Measurements from ENCODE around the gene DDAH2.

The DDAH2 gene

GRCh38 chr6:31729979-31730630 lies 1.0 kb upstream of the DDAH2 start:
- DNase-seq = no peak

DNA sequence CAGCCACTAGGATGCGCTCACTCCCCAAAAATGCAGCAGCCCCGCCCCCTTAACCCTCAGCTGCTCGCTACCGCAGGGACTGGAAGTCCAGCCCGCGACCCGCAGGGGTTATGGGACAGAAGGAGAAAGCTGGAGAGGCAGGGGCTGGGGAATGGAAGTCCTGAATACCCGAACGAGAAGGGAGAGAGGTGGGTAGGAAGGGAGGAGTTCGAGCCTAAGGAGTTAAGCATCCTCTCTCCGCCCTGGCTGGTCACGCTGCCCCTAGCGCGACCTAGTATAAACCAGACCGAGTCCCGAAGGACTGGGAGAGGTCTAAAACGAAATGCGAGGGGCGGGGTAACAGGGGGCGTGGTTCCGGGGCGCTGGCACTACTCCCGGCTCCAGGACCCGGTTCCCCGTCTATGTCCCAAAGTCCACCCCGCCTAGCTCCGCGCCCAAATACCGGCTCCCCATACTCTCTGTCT lies 448 bp upstream of the DDAH2 start:
- DNase-seq = no peak

GRCh38 chr6:31727717-31728671 lies 1.1 kb downstream of the DDAH2 start:
- DNase-seq = no peak

- DNase-seq = no peak
Observed at GRCh38 chr6:31727034-31727716, 1.9 kb downstream of the DDAH2 start.

DNA sequence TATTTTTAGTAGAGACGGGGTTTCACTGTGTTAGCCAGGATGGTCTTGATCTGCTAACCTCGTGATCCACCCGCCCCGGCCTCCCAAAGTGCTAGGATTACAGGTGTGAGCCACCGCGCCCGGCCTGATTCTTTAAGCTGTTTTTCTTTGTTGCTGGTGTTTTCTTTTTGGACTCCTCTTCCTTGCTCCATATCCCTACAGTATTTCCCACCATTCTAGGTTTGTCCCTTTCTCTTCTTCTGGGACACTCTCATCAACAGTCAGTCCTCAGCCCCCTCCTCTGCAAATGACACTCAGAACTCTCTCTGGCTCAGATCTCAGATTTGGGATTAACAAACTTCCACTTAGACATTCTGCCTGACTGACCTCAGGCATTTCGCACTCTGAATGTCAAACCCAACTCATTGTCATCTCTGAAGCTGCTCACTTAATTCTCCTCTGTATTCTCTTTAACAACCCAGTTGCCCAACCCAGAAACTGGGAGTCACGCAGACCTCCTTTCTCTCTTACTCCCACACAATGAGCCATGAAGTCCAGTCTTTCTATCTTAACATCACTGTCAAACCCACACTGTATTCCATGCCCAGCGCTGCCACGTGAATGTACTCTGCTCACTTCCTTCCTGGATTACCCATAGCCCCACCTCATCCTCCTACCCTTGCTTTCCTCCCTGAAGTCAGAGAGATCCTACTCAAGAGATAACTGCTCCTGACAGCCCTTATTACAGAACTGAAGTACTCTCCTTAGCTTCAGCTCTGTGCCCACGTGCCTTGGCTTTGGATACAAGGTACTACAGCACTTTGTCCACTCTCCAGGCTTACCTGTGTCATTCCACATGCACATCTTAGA lies 3.4 kb downstream of the DDAH2 start:
- DNase-seq = no peak

- DNase-seq = no peak
Observed at GRCh38 chr6:31723980-31724691, 5.0 kb downstream of the DDAH2 start.

DNA sequence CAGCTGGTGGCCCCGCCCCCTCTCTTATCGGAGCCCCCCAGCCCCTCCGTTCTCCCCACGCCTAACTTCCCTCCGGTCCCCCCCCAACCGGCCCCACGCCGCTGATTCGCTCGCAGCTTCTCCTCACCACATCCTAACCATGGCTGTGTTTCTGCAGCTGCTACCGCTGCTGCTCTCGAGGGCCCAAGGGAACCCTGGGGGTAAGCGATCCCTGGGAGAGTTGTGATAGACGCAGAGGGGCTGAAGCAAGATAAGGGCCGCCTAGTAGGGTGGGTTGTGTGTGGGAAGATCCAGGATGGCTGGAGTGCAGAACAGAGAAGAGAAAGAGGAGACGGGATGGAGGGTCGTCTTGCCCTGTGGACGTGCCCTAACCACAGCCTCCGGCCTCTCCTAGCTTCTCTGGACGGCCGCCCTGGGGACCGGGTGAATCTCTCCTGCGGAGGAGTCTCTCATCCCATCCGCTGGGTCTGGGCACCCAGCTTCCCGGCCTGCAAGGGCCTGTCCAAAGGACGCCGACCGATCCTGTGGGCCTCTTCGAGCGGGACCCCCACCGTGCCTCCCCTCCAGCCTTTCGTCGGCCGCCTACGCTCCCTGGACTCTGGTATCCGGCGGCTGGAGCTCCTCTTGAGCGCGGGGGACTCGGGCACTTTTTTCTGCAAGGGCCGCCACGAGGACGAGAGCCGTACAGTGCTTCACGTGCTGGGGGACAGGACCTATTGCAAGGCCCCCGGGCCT lies 5.7 kb downstream of the DDAH2 start, which contains the start of gene MPIG6B:
MPIG6B (plus strand) TSS at position 129 of the 735 bp plus-strand sequence; CDS start at position 140, 11 bp downstream.
- DNase-seq = no peak

- DNase-seq = no peak
Observed at GRCh38 chr6:31722173-31722572, 6.9 kb downstream of the DDAH2 start.

DNA sequence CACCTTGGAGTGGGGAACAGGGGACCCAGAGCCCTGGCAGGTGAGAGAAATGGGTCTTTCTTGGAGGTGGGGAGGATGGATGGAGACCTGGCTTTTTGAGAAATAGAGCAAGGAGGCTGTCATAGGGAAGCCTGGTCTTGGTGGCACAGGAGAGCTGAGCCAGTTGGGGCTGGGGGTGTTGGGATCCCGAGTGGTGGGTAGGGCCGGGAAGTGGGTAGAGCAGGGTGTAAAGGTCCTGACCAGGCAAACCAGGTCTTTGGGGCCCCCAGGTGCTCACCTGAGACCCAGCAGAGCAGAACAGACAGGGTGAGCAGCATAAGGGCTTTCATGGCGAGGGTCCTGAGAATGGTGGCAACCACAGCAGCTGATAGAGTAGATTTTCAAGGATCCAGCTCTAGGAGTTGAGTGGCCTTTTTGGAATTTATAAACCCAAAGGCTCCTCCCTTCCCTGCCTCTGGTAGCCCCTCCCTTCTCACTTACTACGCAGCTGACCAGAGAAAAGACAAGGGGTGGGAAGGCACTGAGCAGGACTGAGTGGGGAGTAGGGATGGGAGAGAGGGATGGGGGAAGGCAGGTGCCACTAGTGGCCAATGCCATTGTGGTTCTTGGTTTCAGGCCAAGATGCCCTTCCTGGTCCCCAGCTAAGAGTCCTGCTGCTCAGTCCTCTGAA lies 7.6 kb downstream of the DDAH2 start, which contains the start of gene LY6G6C:
LY6G6C (minus strand) TSS at position 396 of the 670 bp plus-strand sequence; CDS start at position 329, 67 bp downstream.
- no peak for DNase-seq

DNA sequence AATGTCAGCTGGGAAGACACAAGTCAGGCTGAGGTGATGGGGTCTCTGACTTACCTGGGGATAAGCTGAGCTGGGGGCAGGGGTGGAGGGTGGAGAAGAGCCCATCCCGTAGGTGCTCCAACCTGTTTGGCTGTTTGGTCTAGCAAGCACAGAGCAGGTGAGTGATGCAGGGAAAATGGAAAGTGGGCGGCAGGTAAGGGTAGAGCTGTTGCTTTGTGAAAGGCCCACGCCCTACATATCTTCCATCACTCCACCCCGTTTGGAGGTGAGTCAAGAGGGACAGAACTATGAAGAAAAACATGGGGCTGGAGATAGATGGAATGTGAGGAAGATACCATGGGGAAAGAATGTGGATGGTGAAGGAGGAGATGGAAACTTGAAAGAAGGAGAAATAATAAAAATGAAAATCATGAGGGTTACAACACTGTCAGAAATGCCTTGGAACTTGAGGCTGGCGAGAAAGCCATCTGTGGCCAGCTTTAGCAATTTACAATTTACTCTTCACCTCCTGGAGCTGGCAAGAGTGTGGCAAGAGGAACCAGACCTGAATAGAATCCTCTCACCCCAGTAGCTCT lies 8.8 kb downstream of the DDAH2 start:
- no peak for DNase-seq

GRCh38 chr6:31719001-31719400 lies 10.1 kb downstream of the DDAH2 start:
- DNase-seq = no peak

GRCh38 chr6:31718265-31718664 lies 10.8 kb downstream of the DDAH2 start:
- DNase-seq = no peak

DNA sequence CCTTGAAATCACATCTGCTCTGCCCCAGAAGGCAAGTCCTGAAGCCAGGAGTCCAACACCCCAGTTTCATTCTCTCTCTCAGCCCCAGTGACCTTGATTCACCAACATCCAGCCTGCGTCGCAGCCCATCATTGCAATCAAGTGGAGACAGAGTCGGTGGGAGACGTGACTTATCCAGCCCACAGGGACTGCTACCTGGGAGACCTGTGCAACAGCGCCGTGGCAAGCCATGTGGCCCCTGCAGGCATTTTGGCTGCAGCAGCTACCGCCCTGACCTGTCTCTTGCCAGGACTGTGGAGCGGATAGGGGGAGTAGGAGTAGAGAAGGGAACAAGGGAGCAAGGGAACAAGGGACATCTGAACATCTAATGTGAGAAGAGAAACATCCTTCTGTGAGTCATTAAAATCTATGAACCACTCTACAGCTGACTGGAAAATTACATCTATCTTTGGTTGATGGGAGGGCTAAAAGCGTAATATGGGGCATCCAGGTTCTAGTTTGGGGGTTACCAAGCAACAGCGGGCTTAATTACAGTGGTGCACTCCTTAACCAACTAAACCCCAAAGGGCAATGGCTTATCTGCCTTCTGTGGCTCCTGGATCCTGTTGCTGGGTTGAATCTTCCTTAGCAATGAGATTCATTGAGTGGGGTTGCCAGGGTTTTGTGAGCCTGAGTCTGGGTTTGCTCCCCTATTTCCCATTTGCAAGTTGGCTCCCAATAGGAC lies 11.4 kb downstream of the DDAH2 start:
- DNase-seq = no peak

DNA sequence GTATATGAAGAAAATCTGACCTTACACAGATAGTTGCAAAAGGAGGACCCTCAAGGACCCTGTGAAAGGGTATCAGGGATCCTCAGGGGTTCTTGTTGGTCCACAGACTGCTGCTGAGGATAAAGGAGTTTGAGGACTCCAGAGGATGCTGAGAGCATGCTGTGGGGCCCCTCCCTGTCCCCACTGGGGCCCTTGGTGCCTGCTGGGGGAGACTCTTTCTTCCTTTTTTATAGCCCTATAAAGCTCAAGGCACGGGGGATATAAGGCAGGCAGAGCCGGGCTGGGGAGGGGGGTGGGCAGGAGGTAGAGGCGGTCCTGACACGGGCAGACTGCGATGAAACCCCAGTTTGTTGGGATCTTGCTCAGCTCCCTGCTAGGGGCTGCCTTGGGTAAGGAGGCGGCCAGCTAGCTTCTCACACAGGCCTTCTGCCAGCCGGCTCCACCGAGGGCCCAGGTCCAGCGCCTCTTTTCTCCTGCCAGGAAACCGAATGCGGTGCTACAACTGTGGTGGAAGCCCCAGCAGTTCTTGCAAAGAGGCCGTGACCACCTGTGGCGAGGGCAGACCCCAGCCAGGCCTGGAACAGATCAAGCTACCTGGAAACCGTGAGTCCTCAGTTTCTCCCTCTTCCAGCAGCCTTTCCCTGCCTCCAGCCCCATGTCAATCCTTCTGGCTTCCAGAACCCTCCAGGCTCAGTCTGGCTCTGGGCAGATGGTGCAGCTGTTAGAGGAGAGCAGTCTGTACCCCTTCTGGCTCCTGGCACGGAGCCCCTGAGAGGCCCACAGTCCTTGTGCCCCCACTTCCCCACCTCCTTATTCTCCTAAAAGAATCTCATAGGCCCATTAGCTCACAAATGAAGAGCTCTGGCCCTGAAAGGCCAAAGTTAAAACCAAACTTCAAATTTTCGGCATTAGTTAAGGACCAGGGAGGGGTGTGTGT lies 13.8 kb downstream of the DDAH2 start, which contains the start of gene LY6G6D:
LY6G6D (plus strand) TSS at position 327 of the 937 bp plus-strand sequence; CDS start at position 335, 8 bp downstream.
- no peak for DNase-seq

DNA sequence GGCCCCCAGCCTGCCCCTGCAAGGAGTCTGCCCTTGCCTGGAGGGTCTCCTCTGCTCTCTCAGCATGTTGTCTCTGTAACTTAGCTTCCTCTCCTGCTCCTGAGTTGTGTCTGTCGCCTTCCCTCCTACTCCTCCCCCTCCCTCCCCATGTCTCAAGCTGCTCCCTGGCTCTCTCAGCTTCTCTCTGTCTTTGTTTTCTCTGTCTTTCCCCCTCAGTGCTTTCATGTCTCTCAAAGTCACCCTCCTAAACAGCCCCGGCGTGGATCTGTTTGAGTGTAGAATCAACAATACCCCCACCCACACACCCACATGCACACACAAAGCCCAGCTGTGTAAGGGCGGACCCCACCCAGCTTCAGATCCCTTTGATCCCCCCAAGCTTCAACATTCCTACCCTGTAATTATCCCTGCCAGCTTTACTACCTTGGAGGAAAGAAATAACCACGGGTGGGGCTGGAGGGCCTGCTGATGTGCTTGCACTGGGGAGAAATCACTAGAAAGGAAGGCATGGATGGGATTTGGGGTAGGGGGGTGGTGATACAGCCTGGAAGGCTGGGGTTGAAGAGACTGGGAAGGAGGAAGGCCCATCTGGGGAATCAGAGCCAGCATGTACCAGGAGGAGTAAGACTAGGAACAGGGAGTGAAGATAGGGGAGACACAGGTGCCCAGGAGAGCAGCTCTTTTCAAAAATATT lies 15.0 kb downstream of the DDAH2 start:
- no peak for DNase-seq

GRCh38 chr6:31713465-31713864 lies 15.6 kb downstream of the DDAH2 start:
- DNase-seq = no peak

- DNase-seq = no peak
Observed at GRCh38 chr6:31712296-31712695, 16.8 kb downstream of the DDAH2 start.

Measured in NCI-H2081 treated with DMSO at 0.1 percent for 48 hours (cell line).